ENCODE results near the gene ING2. TPM values are rescaled to one million over a fixed set of nuclear protein-coding genes. Genes with fewer than 3 reads are reported as not detected.

Gene ING2
- total and polyA plus RNA-seq, 8 donors, result 9.3 to 29.4 (median 24.1) TPM

GRCh38 chr4:183540410-183541009 lies 35.7 kb downstream of the ING2 start:
- ATAC-seq (no peak), DNase-seq (no peak)
- H3K9me3 ChIP-seq, result peaks cover 0 to 12% of the 10 kb centered on the region in 2 donors
- H3K36me3 ChIP-seq, result no peaks in the 10 kb centered on the region
- intact Hi-C loops (cut with DNase I), result no loop called here
- no peak overlapping the region for H3K4me3 ChIP-seq
- no peak for TF ChIP-seq CTCF (IDR thresholded peaks at IDR 0.05)
- no peak overlapping the region for H3K27ac ChIP-seq
- H3K27me3 ChIP-seq, result peaks cover 0 to under 1% of the 10 kb centered on the region in 2 donors
- no peaks in the 10 kb centered on the region for H3K4me1 ChIP-seq

GRCh38 chr4:183541010-183541751 lies 36.3 kb downstream of the ING2 start:
- peak; percentile 15 for ATAC-seq
- Histone ChIP-seq H3K4me1 (no peaks in the 10 kb centered on the region), H3K36me3 (no peaks in the 10 kb centered on the region), H3K4me3 (no peak overlapping the region), H3K27me3 (no peaks in the 10 kb centered on the region), H3K27ac (no peak overlapping the region), H3K9me3 (peaks cover 0 to 12% of the 10 kb centered on the region in 2 donors)
- TF ChIP-seq CTCF (IDR thresholded peaks at IDR 0.05), result no peak
- intact Hi-C loops (cut with DNase I), result no loop called here
- DNase-seq, result peak in 2 of 4 donors; percentile 46 to 62

GRCh38 chr4:183541752-183542040 lies 36.8 kb downstream of the ING2 start:
- no peak for ATAC-seq
- H3K27me3 ChIP-seq, result no peaks in the 10 kb centered on the region
- intact Hi-C loops (cut with DNase I), result no loop called here
- H3K9me3 ChIP-seq, result peaks cover 0 to 12% of the 10 kb centered on the region in 2 donors
- no peaks in the 10 kb centered on the region for H3K36me3 ChIP-seq
- H3K4me1 ChIP-seq, result no peaks in the 10 kb centered on the region
- DNase-seq, result no peak
- H3K4me3 ChIP-seq, result no peak overlapping the region
- H3K27ac ChIP-seq, result no peak overlapping the region
- no peak for TF ChIP-seq CTCF (IDR thresholded peaks at IDR 0.05)

GRCh38 chr4:183543435-183543834 lies 38.6 kb downstream of the ING2 start:
- no peaks in the 10 kb centered on the region for H3K27me3 ChIP-seq
- DNase-seq (no peak), ATAC-seq (no peak)
- H3K36me3 ChIP-seq, result no peaks in the 10 kb centered on the region
- intact Hi-C loops (cut with DNase I), result no loop called here
- no peak overlapping the region for H3K27ac ChIP-seq
- H3K4me3 ChIP-seq, result no peak overlapping the region
- no peak for TF ChIP-seq CTCF (IDR thresholded peaks at IDR 0.05)
- no peaks in the 10 kb centered on the region for H3K4me1 ChIP-seq
- H3K9me3 ChIP-seq, result peaks cover 0 to 12% of the 10 kb centered on the region in 2 donors

GRCh38 chr4:183544109-183544508 lies 39.3 kb downstream of the ING2 start:
- Histone ChIP-seq H3K27ac (no peak overlapping the region), H3K4me3 (no peak overlapping the region), H3K9me3 (peaks cover 0 to 12% of the 10 kb centered on the region in 2 donors), H3K4me1 (no peaks in the 10 kb centered on the region), H3K36me3 (no peaks in the 10 kb centered on the region), H3K27me3 (no peaks in the 10 kb centered on the region)
- DNase-seq, result no peak
- intact Hi-C loops (cut with DNase I), result no loop called here
- no peak for TF ChIP-seq CTCF (IDR thresholded peaks at IDR 0.05)
- no peak for ATAC-seq

Data from left lung (tissue), 10 donors.